Mucosa of rectum (tissue), 2 donors: ENCODE measurements around the gene PIGT.
A peak's percentile ranks its signal among the peaks of the same experiment; 100 is the strongest.
"Not testable (repeated sequence)": the region's sequence is repeated elsewhere in the genome, so short reads cannot be mapped to it uniquely, and the experiment has no call there.

ENCODE experiments used
- H3K27ac ChIP-seq, 2 donors: one replicate each; pipeline ENCODE4 v1.7.0; 2013; ENCODE audit warnings: inconsistent platforms in 2 of 2, low read depth in 2 of 2, low read length in 2 of 2
- H3K27me3 ChIP-seq, 2 donors: one replicate each; pipeline ENCODE4 v1.7.0; 2013; ENCODE audit warnings: low read length in 2 of 2; ENCODE audit not compliant: control insufficient read depth in 2 of 2, insufficient read depth in 2 of 2
- H3K36me3 ChIP-seq, 2 donors: one replicate each; pipeline ENCODE4 v1.7.0; 2013; ENCODE audit warnings: low read length in 2 of 2; ENCODE audit not compliant: control insufficient read depth in 2 of 2, insufficient read depth in 2 of 2
- H3K4me1 ChIP-seq, 2 donors: one replicate each; pipeline ENCODE4 v1.7.0; 2013; ENCODE audit warnings: low read length in 2 of 2, mild to moderate bottlenecking in 1 of 2; ENCODE audit not compliant: control insufficient read depth in 2 of 2, insufficient read depth in 2 of 2
- H3K4me3 ChIP-seq, 2 donors: one replicate each; pipeline ENCODE4 v1.7.0; 2013; ENCODE audit warnings: low read length in 2 of 2
- H3K9ac ChIP-seq, 2 donors: one replicate each; pipeline ENCODE4 v1.7.0; 2013; ENCODE audit warnings: low read length in 2 of 2, low read depth in 1 of 2, mild to moderate bottlenecking in 1 of 2
- H3K9me3 ChIP-seq, 2 donors: one replicate each; pipeline ENCODE4 v1.7.0; 2013; ENCODE audit warnings: low read length in 2 of 2; ENCODE audit not compliant: control insufficient read depth in 2 of 2
- donor health status: healthy.
- donor health status: Normal muscosa, but diverticular disease.

The PIGT gene

DNA sequence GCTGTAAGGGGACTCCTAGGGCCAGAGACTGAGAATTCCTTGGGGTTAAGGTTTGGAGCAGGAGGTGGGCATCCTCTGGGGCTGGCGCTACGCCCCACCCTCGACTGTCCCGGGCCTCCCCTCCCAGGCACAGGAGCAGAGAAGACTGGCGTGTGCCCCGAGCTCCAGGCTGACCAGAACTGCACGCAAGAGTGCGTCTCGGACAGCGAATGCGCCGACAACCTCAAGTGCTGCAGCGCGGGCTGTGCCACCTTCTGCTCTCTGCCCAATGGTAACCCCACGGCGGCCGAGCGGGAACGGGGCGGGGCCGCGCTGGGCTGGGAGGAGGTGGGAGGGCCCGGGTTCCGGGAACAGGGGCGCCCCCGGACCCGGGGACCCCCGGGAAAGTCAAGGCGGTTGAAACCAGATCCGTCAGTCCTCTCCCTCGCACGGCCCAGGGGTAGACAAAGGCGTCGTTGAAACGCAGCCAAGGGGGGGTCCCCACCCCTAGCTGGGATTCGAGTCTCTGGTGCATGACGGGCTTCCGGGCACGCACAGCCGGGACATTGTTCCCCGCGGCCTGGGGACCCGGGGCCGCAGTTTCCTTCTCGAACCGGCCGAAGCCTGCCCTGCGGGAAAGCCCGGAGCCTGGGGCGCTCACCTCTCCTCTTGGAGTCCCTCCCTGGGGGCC, 54.5 kb downstream of the PIGT start:
- Histone ChIP-seq H3K9me3 (no peaks in the 10 kb centered on the region), H3K27me3 (no peaks in the 10 kb centered on the region), H3K4me3 (peak overlapping the region; percentile 69 to 75), H3K27ac (peak overlapping the region; percentile 70 to 76), H3K36me3 (no peaks in the 10 kb centered on the region), H3K9ac (peak overlapping the region; percentile 77 to 78), H3K4me1 (peaks cover 26 to 42% of the 10 kb centered on the region in 2 donors)

DNA sequence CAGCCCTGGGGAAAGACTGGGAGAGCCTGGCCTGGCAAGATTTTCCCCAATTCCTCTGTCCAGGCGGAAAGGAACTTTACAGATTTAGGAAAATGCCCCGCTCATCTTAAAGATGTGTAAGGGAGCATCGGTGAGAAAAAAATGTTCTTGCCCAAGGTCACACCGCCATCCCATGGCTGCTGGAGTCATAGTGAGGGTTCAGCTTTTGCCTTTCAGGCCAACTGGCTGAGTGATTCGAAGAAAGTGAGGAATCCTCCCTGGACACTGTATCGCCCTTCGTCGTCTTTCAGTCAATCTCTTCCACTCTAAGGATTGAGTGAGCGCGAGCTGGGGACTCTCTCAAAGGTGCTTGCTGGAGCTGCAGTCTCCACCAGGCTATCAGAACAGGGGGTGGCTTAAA, 55.0 kb downstream of the PIGT start:
- Histone ChIP-seq H3K27ac (peak overlapping the region; percentile 70 to 76), H3K4me3 (peak overlapping the region; percentile 69 to 75), H3K36me3 (no peaks in the 10 kb centered on the region), H3K9me3 (no peaks in the 10 kb centered on the region), H3K9ac (peak overlapping the region in 1 of 2 donors; percentile 78), H3K4me1 (peaks cover 21 to 39% of the 10 kb centered on the region in 2 donors), H3K27me3 (no peaks in the 10 kb centered on the region)

DNA sequence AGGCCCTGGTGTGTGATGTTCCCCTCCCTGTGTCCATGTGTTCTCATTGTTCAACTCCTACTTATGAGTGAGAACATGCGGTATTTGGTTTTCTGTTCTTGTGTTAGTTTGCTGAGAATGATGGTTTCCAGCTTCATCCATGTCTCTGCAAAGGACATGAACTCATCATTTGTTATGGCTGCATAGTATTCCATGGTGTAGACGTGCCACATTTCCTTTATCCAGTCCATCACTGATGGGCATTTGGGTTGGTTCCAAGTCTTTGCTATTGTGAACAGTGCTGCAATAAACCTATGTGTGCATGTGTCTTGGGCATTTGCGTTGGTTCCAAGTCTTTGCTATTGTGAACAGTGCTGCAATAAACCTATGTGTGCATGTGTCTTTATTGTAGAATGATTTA, 56.3 kb downstream of the PIGT start:
- H3K27me3 ChIP-seq, result not testable (repeated sequence)

More for the DNA sequence above, 56.3 kb downstream of the PIGT start:
- not testable (repeated sequence) for H3K4me3 ChIP-seq, H3K9me3 ChIP-seq, H3K27ac ChIP-seq, H3K36me3 ChIP-seq, H3K9ac ChIP-seq
- peaks cover 18 to 29% of the 10 kb centered on the region in 2 donors for H3K4me1 ChIP-seq
